ENCODE results near the gene KCNQ1. TPM values are rescaled to one million over a fixed set of nuclear protein-coding genes. Genes with fewer than 3 reads are reported as not detected.

Gene KCNQ1
- total RNA-seq, 3 donors from 2014 or later = 3.6 to 6.2 (median 5.1) TPM

- Histone ChIP-seq H3K9me3 (no peaks in the 10 kb centered on the region), H3K4me3 (no peak overlapping the region), H3K36me3 (no peaks in the 10 kb centered on the region), H3K27ac (no peak overlapping the region), H3K4me1 (no peaks in the 10 kb centered on the region), H3K27me3 (no peaks in the 10 kb centered on the region)
- no peak for DNase-seq (ENCODE audit: low spot score in 2 of 2)
- intact Hi-C loops (cut with DNase I; ENCODE audit: low total_unique reads) = no loop called here
- TF ChIP-seq POLR2A (IDR thresholded peaks at IDR 0.05) = no peak
- TF ChIP-seq CTCF (IDR thresholded peaks at IDR 0.05) = no peak
- no peak for TF ChIP-seq POLR2AphosphoS5 (IDR thresholded peaks at IDR 0.05)
These were observed 27.8 kb downstream of the KCNQ1 start for GRCh38 chr11:2472428-2473186.

GRCh38 chr11:2473361-2474058, 28.7 kb downstream of the KCNQ1 start:
- Histone ChIP-seq H3K36me3 (no peaks in the 10 kb centered on the region), H3K4me1 (no peaks in the 10 kb centered on the region), H3K27me3 (no peaks in the 10 kb centered on the region), H3K4me3 (no peak overlapping the region), H3K9me3 (no peaks in the 10 kb centered on the region), H3K27ac (no peak overlapping the region)
- TF ChIP-seq POLR2AphosphoS5 (IDR thresholded peaks at IDR 0.05) = no peak
- TF ChIP-seq POLR2A (IDR thresholded peaks at IDR 0.05) = no peak
- no peak for TF ChIP-seq CTCF (IDR thresholded peaks at IDR 0.05)
- intact Hi-C loops (cut with DNase I; ENCODE audit: low total_unique reads) = no loop called here
- no peak for DNase-seq (ENCODE audit: low spot score in 2 of 2)

GRCh38 chr11:2474059-2474901, 29.5 kb downstream of the KCNQ1 start:
- H3K9me3 ChIP-seq = peaks cover 4 to 6% of the 10 kb centered on the region in 2 donors
- no peaks in the 10 kb centered on the region for H3K4me1 ChIP-seq
- H3K36me3 ChIP-seq = no peaks in the 10 kb centered on the region
- no peak overlapping the region for H3K4me3 ChIP-seq
- no peak for DNase-seq (ENCODE audit: low spot score in 2 of 2)
- H3K27ac ChIP-seq = no peak overlapping the region
- H3K27me3 ChIP-seq = no peaks in the 10 kb centered on the region
- intact Hi-C loops (cut with DNase I; ENCODE audit: low total_unique reads) = no loop called here
- TF ChIP-seq POLR2AphosphoS5 (IDR thresholded peaks at IDR 0.05) = no peak
- no peak for TF ChIP-seq POLR2A (IDR thresholded peaks at IDR 0.05)
- TF ChIP-seq CTCF (IDR thresholded peaks at IDR 0.05) = no peak

- no peaks in the 10 kb centered on the region for H3K27me3 ChIP-seq
- intact Hi-C loops (cut with DNase I; ENCODE audit: low total_unique reads) = no loop called here
- no peaks in the 10 kb centered on the region for H3K36me3 ChIP-seq
- no peak for DNase-seq (ENCODE audit: low spot score in 2 of 2)
- H3K27ac ChIP-seq = no peak overlapping the region
- H3K4me1 ChIP-seq = no peaks in the 10 kb centered on the region
- peaks cover 9 to 14% of the 10 kb centered on the region in 2 donors for H3K9me3 ChIP-seq
- no peak overlapping the region for H3K4me3 ChIP-seq
- TF ChIP-seq CTCF (IDR thresholded peaks at IDR 0.05) (no peak), POLR2A (IDR thresholded peaks at IDR 0.05) (no peak), POLR2AphosphoS5 (IDR thresholded peaks at IDR 0.05) (no peak)
These were observed 30.5 kb downstream of the KCNQ1 start for GRCh38 chr11:2475136-2475918.
